Panc1 (cell line): ENCODE results near the gene LRRC8C. TPM values are rescaled to one million over a fixed set of nuclear protein-coding genes. Genes with fewer than 3 reads are reported as not detected.

Experiments used
- ATAC-seq: fragments of 200-7000 bp; cut with Tn5 transposase; 2 replicates; pipeline ENCODE4 v1.9.1; 2020; ENCODE audit warnings: mild to moderate bottlenecking, moderate library complexity
- BruUV-seq: library from RNA; stranded (reverse); fragments of 400-500 nt; replicated peaks from 2 replicates; lab custom pipeline; 2021; lab: Mats Ljungman, UMichigan
- CTCF ChIA-PET: fragments of 300-600 bp; sonication (Branson Sonifier 250); formaldehyde crosslinking; loops from one replicate; lab custom pipeline; 2022; ENCODE audit warnings: antibody characterized with exemption; lab: Charles Lee
- POLR2A ChIA-PET: fragments of 300-600 bp; sonication (Branson Sonifier 250); formaldehyde crosslinking; loops from one replicate; lab custom pipeline; 2022; ENCODE audit warnings: antibody characterized with exemption; lab: Charles Lee
- DNase-seq: peaks from one replicate; pipeline ENCODE4 v3.0.0-alpha.2; 2010; ENCODE audit warnings: low read depth, low spot score
- H3K27ac ChIP-seq: 2 replicates; pipeline ENCODE4 v1.5.1; 2011; ENCODE audit warnings: mild to moderate bottlenecking, low read length, inconsistent platforms
- H3K27me3 ChIP-seq: fragments of 200-500 bp; sonication (Bioruptor generic); 2 replicates; pipeline ENCODE4 v1.6.0; 2014; ENCODE audit warnings: low read length, inconsistent platforms; ENCODE audit not compliant: control insufficient read depth, insufficient read depth
- H3K36me3 ChIP-seq: fragments of 200-500 bp; sonication (Bioruptor generic); 2 replicates; pipeline ENCODE4 v1.5.1; 2014; ENCODE audit warnings: inconsistent platforms, mild to moderate bottlenecking, low read length, moderate library complexity; ENCODE audit not compliant: control insufficient read depth, insufficient read depth
- H3K4me1 ChIP-seq: 2 replicates; pipeline ENCODE4 v1.5.1; 2011; ENCODE audit warnings: inconsistent platforms, mild to moderate bottlenecking, low read length, moderate library complexity; ENCODE audit not compliant: control insufficient read depth, insufficient read depth
- H3K4me3 ChIP-seq, 2 experiments: 2 replicates each; pipeline ENCODE4 v1.5.1; 2011 to 2012; ENCODE audit warnings: low read depth in 2 of 2, low read length in 2 of 2, mild to moderate bottlenecking in 2 of 2, inconsistent platforms in 1 of 2, moderate library complexity in 1 of 2
- H3K9me3 ChIP-seq: fragments of 200-500 bp; sonication (Bioruptor generic); 2 replicates; pipeline ENCODE4 v1.5.1; 2014; ENCODE audit warnings: low read depth, mild to moderate bottlenecking, inconsistent platforms, low read length, moderate library complexity; ENCODE audit not compliant: control insufficient read depth, insufficient read depth
- POLR2AphosphoS5 ChIP-seq: IDR thresholded peaks from 2 replicates; pipeline ENCODE4 v1.6.1; 2012; ENCODE audit warnings: mild to moderate bottlenecking, low read depth, low read length, moderate library complexity
- SIN3A ChIP-seq: IDR thresholded peaks from 2 replicates; pipeline ENCODE4 v1.6.1; 2012; ENCODE audit warnings: low read depth, mild to moderate bottlenecking, low read length, moderate library complexity, borderline replicate concordance; ENCODE audit not compliant: insufficient read depth
- TCF7L2 ChIP-seq: IDR thresholded peaks from 2 replicates; pipeline ENCODE4 v1.6.1; 2011; ENCODE audit warnings: mild to moderate bottlenecking, low read depth, low read length, inconsistent platforms
- in situ Hi-C: cut with HindIII; loops from 2 replicates; pipeline ENCODE4 v1.10.0; 2016; ENCODE audit warnings: low sequenced_read_pairs, low pct_unique_long_range_greater_than_20kb
- intact Hi-C: fragments of 100-400 bp; cut with micrococcal nuclease; formaldehyde crosslinking; loops from one replicate; pipeline ENCODE4 v1.10.0; 2022; ENCODE audit not compliant: unreplicated experiment
- total RNA-seq: library from RNA; stranded (reverse); gene quantifications from one replicate; pipeline ENCODE4 v1.2.1, GENCODE V29; 2021; ENCODE audit not compliant: unreplicated experiment
- TF ChIP-seq, protein P1 (sequence below), 2 experiments: IDR thresholded peaks; 2 replicates each; pipeline ENCODE4 v1.6.1; 2011 to 2012; ENCODE audit warnings: low read depth in 2 of 2, control low read depth in 1 of 2, low read length in 1 of 2, mild to moderate bottlenecking in 1 of 2, moderate library complexity in 1 of 2; ENCODE audit not compliant: insufficient read depth in 1 of 2
- TF ChIP-seq, protein P2 (sequence below): fragments of 450-650 bp; IDR thresholded peaks from 2 replicates; pipeline ENCODE4 v1.5.1; 2017; ENCODE audit warnings: mild to moderate bottlenecking

LRRC8C gene
- total RNA-seq, 1 experiment from 2014 or later = 17.1 TPM

DNA sequence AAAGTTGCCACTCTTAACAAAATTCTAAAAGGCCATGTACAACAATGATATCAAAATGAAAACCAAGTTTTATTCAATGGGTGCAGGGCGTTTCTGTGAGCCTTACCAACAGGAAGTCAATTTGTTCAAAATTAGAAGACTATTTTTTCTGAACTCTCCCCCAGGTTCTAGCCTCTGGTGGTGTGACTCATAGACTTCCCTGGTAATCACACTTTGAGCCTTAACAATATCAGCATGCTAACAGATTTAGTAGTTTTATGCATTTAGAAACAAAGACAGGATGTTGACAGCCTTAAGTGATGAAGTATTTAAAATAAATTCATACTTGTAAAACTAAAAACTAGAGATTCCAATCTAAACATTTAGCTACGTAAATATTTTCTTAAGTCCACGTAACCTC lies 88.4 kb downstream of the LRRC8C start:
- no peak for DNase-seq
- no peak overlapping the region for H3K27ac ChIP-seq

DNA sequence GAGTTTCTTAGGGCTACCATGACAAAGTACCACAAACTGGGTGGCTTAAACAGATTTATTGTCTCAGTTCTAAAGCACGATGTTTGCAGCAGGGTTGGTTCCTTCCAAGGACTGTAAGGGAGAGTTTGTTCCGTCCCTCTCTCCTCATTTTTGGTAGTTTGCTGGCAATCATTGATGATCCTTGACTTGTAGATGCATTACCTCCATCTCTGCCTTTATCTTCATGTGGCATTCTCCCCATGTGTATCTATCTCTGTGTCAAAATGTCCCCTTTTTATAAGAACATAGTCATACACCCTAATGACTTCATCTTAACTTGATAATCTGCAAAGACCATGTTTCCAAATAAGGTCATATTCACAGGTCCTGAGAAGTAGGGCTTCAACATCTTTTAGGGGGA lies 90.2 kb downstream of the LRRC8C start:
- DNase-seq = no peak
- Histone ChIP-seq H3K4me1 (peaks cover 9% of the 10 kb centered on the region; the same call in 1 of the 2 replicates), H3K4me3 (no peak overlapping the region), H3K9me3 (no peaks in the 10 kb centered on the region), H3K27me3 (no peaks in the 10 kb centered on the region), H3K36me3 (no peaks in the 10 kb centered on the region), H3K27ac (no peak overlapping the region)
- TF ChIP-seq TCF7L2 = no peak
- TF ChIP-seq, protein P1, sequence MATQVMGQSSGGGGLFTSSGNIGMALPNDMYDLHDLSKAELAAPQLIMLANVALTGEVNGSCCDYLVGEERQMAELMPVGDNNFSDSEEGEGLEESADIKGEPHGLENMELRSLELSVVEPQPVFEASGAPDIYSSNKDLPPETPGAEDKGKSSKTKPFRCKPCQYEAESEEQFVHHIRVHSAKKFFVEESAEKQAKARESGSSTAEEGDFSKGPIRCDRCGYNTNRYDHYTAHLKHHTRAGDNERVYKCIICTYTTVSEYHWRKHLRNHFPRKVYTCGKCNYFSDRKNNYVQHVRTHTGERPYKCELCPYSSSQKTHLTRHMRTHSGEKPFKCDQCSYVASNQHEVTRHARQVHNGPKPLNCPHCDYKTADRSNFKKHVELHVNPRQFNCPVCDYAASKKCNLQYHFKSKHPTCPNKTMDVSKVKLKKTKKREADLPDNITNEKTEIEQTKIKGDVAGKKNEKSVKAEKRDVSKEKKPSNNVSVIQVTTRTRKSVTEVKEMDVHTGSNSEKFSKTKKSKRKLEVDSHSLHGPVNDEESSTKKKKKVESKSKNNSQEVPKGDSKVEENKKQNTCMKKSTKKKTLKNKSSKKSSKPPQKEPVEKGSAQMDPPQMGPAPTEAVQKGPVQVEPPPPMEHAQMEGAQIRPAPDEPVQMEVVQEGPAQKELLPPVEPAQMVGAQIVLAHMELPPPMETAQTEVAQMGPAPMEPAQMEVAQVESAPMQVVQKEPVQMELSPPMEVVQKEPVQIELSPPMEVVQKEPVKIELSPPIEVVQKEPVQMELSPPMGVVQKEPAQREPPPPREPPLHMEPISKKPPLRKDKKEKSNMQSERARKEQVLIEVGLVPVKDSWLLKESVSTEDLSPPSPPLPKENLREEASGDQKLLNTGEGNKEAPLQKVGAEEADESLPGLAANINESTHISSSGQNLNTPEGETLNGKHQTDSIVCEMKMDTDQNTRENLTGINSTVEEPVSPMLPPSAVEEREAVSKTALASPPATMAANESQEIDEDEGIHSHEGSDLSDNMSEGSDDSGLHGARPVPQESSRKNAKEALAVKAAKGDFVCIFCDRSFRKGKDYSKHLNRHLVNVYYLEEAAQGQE (IDR thresholded peaks at IDR 0.05; ENCODE audit: insufficient read depth in 1 of 2, low read depth in 2 of 2, low read length in 1 of 2) = no peak
- no peak for TF ChIP-seq SIN3A
- TF ChIP-seq POLR2AphosphoS5 = no peak
- TF ChIP-seq, protein P2, sequence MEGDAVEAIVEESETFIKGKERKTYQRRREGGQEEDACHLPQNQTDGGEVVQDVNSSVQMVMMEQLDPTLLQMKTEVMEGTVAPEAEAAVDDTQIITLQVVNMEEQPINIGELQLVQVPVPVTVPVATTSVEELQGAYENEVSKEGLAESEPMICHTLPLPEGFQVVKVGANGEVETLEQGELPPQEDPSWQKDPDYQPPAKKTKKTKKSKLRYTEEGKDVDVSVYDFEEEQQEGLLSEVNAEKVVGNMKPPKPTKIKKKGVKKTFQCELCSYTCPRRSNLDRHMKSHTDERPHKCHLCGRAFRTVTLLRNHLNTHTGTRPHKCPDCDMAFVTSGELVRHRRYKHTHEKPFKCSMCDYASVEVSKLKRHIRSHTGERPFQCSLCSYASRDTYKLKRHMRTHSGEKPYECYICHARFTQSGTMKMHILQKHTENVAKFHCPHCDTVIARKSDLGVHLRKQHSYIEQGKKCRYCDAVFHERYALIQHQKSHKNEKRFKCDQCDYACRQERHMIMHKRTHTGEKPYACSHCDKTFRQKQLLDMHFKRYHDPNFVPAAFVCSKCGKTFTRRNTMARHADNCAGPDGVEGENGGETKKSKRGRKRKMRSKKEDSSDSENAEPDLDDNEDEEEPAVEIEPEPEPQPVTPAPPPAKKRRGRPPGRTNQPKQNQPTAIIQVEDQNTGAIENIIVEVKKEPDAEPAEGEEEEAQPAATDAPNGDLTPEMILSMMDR = no peak
- intact Hi-C loops (no loop called here), in situ Hi-C loops (no loop called here)
- POLR2A ChIA-PET = no interaction called here
- CTCF ChIA-PET = no interaction called here
- no TSS peak for BruUV-seq
- ATAC-seq = no peak

More for the DNA sequence above, 88.4 kb downstream of the LRRC8C start:
- no peak overlapping the region for H3K4me3 ChIP-seq
- CTCF ChIA-PET = no interaction called here
- H3K4me1 ChIP-seq = peaks cover 9% of the 10 kb centered on the region; the same call in 1 of the 2 replicates
- TF ChIP-seq POLR2AphosphoS5 (no peak), SIN3A (no peak), TCF7L2 (no peak)
- TF ChIP-seq, protein P2 = no peak
- TF ChIP-seq, protein P1 (IDR thresholded peaks at IDR 0.05; ENCODE audit: insufficient read depth in 1 of 2, low read depth in 2 of 2, low read length in 1 of 2) = no peak
- no peaks in the 10 kb centered on the region for H3K27me3 ChIP-seq
- no peaks in the 10 kb centered on the region for H3K9me3 ChIP-seq
- intact Hi-C loops = no loop called here
- peak; percentile 42; the same call in 1 of the 2 replicates for ATAC-seq
- BruUV-seq = no TSS peak
- in situ Hi-C loops = no loop called here
- H3K36me3 ChIP-seq = no peaks in the 10 kb centered on the region
- POLR2A ChIA-PET = no interaction called here
